CMK (cell line): ENCODE results near the gene GABRA4.

ENCODE experiments used
- DNase-seq: peaks from one replicate; pipeline ENCODE4 v3.0.0-alpha.2; 2010; ENCODE audit warnings: low read depth

Gene GABRA4

GRCh38 chr4:46927201-46927600 lies 66.2 kb downstream of the GABRA4 start:
- DNase-seq = no peak

- no peak for DNase-seq
Measured at GRCh38 chr4:46924789-46925529, 68.4 kb downstream of the GABRA4 start.

- no peak for DNase-seq
Measured at GRCh38 chr4:46922205-46922604, 71.2 kb downstream of the GABRA4 start.

GRCh38 chr4:46909078-46909477 lies 84.3 kb downstream of the GABRA4 start, which contains the start of gene COX7B2:
Gene COX7B2 (minus strand): TSS chr4:46909245. CDS start chr4:46735192, 174,053 bp downstream.
- no peak for DNase-seq

DNA sequence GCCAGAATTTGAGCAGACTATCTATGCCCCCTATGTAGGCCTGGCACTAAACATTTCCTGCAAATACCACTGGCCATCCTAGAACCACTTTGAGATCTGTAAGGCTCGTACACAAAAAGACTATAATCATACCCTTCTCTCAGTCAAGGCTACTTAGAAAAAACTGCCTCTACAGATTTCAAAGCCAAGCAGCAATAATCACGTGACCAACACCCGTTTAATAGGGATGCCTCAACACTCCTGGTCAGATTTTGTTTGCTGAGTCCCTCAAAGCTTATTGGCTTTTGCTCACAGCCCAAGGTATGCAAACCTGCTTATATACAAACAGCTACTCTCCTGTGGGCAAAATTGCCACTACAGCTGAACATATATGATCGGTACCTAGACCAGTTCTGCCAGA lies 85.2 kb downstream of the GABRA4 start:
- no peak for DNase-seq

- no peak for DNase-seq
Measured at GRCh38 chr4:46900082-46900481, 93.3 kb downstream of the GABRA4 start.

DNA sequence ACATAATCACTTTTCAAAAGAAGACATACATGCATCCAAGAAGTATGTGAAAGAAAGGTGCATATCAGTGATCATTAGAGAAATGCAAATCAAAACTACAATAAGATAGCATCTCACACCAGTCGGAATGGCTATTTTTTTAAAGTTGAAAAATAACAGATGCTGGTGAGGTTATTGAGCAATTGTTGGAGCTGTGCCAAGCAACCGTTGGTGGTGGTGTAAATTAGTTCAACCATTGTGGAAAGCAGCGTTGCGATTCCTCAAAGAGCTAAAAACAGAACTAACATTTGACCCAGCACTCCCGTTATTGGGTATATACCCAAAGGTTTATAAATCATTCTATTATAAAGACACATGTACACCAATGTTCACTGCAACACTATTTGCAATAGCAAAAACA lies 98.6 kb downstream of the GABRA4 start:
- DNase-seq = no peak

- DNase-seq = no peak
Measured at GRCh38 chr4:46890056-46890455, 103.3 kb downstream of the GABRA4 start.

GRCh38 chr4:46889410-46889809 lies 104.0 kb downstream of the GABRA4 start:
- no peak for DNase-seq

DNA sequence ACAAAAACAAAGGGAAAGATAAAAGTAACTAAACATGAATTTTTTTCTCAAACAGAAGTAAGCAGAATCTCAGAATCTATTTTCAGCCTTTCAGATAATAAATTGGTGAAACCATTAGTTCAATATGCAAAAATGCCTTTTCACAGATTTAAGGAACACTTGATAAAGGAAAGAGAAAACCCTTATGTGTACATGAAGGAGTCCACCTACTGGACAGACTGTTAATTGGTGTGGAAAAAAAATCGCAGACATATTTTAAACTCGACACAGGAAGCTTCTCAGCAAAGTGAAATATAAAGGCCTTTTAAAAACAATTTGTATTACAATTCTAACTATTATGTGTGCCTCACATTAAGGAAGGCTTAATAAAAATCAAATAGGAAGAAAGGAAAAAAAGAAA lies 106.7 kb downstream of the GABRA4 start:
- peak; percentile 8 for DNase-seq

DNA sequence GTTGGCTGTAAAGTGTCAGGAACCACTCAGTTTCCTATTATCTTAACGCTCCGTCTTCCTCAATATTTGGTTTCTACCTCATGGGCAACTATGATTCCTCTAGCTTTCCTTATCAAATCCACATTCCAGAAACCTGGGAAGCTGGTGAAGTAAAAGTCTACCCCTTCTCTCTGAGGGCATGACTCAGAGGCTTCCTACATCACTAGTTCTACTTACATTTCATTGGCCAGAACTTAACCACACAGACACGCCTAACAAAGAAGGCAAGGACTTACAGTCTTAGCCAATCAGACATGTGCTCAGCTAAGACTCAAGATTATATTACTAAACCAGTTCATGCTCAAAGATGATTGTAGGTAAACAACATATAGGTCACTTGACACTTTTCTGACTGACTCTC lies 114.7 kb downstream of the GABRA4 start:
- no peak for DNase-seq

GRCh38 chr4:46874811-46875210 lies 118.6 kb downstream of the GABRA4 start:
- DNase-seq = peak; percentile 57

DNA sequence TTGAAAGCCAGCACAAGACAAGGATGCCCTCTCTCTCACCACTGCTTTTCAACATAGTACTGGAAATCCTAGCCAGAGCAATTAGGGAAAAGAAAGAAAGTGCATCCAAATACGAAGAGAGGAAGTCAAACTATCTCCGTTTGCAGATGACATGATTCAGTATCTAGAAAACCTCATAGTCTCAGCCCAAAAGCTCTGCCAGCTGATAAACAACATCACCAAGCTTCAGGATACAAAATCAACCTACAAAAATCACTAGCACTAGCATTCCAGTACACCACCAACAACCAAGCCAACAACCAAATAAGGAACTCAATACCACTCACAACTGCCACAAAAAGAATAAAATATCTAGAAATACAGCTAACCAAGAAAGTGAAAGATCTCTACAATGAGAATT lies 123.0 kb downstream of the GABRA4 start:
- no peak for DNase-seq
